ENCODE data around the gene FSTL1. TPM values are rescaled to one million over a fixed set of nuclear protein-coding genes. Genes with fewer than 3 reads are reported as not detected.
A peak's percentile ranks its signal among the peaks of the same experiment; 100 is the strongest.

Gene FSTL1, protein sequence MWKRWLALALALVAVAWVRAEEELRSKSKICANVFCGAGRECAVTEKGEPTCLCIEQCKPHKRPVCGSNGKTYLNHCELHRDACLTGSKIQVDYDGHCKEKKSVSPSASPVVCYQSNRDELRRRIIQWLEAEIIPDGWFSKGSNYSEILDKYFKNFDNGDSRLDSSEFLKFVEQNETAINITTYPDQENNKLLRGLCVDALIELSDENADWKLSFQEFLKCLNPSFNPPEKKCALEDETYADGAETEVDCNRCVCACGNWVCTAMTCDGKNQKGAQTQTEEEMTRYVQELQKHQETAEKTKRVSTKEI
- 1,082 TPM for total RNA-seq (ENCODE audit: insufficient read depth, low replicate concordance)

DNA sequence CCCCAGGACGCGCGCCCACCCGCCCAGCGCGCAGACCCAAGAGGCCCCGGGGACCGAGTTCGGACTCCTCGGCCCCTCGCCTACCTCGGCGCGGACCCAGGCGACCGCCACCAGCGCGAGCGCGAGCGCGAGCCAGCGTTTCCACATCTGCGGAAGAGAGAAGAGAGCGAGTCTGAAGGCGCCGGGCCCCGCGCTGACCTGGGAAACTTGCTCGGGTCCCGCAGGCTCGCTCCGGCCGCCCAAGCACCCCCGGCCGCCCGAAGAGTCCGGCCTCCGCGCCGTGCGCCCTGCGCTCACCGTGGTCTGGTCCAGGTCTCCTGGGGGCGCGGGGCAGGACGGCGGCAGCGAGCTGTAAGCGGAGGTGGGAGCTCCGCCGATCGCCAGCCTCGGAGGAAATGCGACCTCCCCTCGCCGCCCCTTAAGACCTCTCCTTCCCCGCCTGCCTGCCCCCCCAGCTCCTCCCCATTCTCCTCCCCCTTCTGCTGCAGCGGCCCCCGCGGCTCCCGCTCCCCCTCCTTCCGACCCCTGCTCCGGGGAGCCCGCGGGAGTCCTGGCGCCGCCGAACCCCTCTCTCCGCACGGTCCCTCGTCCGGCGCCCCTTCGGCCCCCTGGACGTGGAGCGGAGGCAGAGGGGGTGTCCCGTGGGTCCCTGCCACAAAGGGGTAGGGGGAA is at the start of gene FSTL1:
Gene FSTL1 (minus strand): TSS at position 393 of the 672 bp plus-strand sequence. CDS start 246 bp downstream, at position 147.
- peak; percentile 84 for DNase-seq (ENCODE audit: low spot score)

DNA sequence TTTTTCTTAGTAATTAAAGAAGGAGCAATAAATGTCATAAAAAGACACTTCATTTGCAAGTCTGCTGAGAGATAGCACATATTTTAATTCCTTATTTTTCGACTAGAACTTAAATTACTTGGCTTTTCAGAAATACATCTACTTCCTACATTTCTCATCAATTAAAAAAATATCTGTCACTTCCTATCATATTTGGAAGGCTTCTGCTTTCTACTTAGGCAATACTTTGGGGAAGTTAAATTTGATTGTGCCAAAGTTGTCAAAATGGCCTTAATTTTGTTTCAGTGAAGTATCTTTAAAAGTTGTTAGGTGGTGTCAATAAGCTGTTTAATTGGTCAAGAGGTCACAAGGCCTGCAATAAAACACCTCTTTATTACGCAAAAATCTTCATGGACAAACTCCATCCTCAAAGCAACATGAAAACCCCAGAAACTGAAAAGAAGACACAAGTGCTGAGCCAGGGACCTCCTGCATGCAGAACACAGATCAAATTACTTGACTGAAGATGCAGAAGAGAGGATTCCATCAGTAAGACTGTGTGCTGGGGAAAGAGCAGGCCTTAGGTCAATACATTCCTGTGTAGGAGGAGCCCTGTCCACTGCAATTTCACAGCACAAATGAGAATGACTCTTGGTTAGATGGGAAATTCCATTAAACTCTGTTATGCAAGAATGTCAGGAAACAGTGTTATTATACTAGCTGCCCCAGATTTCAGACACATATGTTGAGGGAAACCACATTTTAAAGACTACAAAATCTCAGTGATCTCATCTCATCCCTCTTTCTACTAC is 48.0 kb upstream of the FSTL1 start:
- DNase-seq (ENCODE audit: low spot score): peak; percentile 92

DNA sequence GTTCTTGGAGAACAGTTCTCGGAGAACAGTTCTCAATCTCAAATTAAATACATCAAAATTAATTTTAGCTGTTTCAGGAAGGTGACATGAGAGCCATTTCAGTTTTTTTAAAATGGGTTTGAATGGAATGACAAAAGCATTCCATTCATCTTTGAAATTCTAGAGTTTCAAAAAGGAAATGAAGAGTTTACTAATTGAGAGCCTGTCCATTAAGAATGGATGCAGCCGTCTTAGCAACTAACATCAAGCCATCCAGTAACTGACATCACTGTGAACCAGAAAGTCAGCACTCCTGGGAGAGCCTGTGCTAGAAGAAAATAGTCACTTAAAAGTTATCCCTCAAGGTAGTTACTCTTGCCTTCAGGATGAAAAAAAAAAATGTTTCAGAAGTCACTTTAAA is 47.0 kb upstream of the FSTL1 start:
- no peak for DNase-seq (ENCODE audit: low spot score)

DNA sequence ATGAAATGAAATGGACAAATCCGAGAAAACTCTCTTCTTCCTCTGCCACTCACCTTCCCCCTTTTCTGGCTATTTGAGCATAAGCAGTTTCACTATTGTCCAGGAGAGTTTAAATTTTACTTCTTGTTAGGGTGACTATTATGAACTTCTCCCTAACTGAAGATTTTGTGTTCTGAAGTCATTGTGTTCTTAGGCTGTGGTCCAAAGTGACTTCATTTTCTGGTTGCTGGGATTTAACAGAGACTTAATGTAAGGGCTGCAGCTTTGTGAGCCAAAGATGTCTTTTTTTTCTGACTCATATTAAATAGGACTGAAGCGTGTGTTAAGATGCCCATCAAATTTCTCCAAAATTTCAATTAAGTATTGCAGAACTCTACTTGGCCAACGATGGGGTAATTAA is 46.5 kb upstream of the FSTL1 start:
- DNase-seq (ENCODE audit: low spot score): peak; percentile 90

DNA sequence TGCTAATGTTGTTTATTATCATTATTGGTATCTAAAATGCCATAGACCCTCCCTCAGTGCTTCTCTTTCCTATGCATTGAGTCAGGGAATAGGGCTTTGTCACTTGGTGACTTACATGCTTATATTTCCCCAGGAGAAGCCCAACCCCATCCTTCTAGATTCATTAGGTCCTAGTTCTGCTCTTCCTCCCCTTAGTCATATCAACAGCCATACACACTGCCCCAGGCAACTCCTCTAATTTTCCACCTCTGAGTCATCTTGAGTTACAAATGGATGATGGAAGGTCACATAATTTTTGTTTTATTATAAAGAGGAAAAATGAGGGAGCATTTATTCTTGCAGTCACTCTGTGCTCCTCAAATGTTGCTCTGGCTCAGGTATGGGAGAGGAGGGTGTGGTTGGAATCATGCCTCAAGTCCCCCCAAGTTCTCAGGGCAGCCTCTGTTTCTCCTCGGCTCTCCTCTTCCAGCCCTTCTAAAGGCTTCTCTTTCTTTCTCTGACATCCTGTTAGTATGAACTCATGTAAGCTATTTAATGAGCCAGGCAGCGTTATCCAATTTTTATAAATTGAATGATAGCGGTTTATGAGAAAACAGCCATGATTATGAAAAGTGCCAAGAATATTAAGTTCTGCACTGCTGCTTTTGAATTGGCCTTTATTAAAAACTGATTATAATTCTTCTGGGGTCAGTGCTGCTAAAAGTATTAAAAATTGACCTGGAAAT is 45.6 kb upstream of the FSTL1 start:
- DNase-seq (ENCODE audit: low spot score): peak; percentile 43

DNA sequence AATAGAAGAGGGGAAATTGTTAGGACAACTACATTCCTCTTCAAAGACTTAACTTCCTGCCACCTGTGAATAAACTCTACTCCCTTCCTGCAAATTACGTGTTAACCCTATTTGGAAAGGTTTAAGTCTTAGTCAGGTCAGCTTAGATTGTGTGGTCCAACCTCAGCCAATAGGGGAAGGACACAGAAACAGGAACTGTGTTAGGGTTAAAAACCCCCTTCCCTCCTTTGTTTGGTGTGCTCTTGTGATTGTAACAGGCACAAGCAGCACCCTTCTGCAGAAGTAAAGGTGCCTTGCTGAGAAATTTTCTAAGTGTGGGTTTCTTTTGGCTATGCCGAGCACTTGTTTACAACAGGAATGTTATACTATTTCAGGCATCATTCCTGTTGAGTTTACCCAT is 45.0 kb upstream of the FSTL1 start:
- DNase-seq (ENCODE audit: low spot score): no peak

DNA sequence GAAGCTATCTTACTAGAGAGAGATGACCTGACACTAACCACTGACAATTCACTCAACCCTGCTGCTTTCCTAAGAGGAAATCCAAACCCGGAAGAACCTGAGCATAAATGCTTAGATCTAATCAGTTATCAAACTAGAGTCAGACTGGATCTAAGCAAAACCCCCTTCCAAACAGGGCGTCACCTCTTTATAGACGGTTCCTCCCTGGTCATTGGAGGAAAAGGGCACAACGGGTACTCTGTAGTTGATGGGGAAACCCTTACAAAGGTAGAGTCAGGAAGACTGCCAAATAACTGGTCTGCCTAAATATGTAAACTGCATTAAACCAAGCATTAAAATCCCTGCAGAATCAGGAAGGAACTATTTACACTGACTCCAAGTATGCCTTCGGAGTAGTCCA is 41.3 kb upstream of the FSTL1 start:
- no peak for DNase-seq (ENCODE audit: low spot score)

DNA sequence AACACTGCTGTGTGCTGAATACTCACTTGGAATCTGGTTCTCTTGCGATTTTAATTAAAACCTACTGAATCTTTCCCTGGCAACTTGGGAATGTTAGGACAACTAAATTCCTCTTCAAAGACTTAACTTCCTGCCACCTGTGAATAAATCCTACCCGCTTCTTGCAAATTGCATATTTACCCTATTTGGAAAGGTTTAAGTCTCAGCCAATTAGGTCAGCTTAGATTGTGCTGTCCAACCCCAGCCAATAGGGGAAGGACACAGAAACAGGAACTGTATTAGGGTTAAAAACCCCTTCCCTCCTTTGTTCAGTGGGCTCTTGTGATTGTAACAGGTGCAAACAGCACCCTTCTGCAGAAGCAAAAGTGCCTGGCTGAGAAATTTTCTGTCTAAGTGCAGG is 38.6 kb upstream of the FSTL1 start:
- DNase-seq (ENCODE audit: low spot score): no peak

DNA sequence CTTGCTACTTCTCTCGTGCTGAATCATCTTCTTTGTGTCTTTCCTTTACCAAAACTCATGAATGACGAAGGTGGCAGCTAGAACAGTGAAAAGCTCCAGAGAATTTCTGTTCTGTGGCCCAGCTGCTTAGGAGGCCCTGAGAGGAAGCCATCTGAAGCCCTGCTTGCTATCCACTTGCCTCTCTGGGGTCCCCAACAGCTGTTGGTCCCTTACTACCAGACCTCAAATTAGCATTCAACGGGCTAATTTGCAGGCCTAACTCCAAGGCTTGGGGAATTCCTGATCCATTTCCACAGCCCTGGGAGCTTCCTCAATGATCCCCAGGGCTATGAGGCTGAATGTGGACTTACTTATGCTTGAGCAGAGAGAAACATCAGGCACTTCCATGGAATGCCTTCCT is 37.5 kb upstream of the FSTL1 start:
- DNase-seq (ENCODE audit: low spot score): no peak

DNA sequence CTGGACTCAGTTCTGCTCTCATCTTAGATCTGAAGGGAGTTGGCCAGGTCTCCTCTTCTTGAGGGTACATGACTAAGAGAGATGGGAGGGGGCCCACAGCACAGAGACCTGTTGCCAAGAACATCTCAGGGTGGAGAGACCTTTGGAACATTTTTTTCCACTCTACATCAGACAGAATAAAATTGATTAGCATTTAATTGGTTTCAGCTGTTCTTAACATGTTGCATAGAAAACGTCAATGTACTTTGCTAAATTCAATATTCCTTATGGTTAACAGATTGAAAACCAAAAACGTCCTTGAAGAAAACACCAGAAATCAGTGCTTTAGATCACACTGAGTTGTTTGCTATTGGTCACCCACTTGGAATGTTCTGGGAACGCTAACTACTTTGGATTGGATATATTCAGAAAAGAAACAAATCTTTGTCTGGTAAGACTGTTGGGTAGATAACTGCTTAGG is 36.4 kb upstream of the FSTL1 start:
- DNase-seq (ENCODE audit: low spot score): peak; percentile 30

DNA sequence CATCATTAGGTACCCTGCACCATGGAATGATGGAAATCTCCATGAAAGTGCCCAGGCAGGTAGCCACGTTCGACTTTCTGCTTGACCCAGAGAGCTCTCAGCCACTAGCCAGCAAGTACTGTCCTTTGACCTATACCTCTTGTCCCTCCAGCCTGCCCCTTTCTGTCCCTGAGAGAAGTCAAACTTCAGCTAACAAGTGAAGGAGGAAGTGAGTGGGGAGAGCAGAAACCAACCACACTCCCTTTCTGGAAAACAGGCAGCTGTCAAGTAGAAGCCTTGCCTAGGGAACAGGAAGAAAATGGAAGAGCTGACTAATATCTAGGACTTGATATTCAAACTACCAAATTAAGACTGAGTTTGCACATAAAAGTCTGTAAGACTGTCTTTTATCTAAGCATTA is 30.3 kb upstream of the FSTL1 start:
- no peak for DNase-seq (ENCODE audit: low spot score)

DNA sequence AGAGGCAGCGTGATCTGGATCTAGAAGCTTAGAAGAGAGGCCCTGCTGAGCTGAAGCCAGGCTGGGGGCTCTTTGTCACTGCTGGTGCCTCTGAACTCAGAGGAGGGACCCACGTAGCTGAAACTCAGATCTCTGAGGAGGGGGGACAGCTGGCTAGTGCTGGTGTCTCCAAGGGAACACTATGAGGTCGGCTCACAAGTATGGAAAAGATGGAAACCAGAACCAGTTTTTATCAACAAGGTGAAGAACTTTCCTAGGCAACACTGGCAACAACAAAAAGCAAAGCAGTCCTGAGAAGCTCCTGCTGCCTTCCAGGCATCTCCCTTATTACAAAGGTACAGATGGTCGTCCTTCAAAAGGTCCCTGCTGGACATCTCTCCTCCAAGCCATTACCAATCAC is 27.0 kb upstream of the FSTL1 start:
- no peak for DNase-seq (ENCODE audit: low spot score)

DNA sequence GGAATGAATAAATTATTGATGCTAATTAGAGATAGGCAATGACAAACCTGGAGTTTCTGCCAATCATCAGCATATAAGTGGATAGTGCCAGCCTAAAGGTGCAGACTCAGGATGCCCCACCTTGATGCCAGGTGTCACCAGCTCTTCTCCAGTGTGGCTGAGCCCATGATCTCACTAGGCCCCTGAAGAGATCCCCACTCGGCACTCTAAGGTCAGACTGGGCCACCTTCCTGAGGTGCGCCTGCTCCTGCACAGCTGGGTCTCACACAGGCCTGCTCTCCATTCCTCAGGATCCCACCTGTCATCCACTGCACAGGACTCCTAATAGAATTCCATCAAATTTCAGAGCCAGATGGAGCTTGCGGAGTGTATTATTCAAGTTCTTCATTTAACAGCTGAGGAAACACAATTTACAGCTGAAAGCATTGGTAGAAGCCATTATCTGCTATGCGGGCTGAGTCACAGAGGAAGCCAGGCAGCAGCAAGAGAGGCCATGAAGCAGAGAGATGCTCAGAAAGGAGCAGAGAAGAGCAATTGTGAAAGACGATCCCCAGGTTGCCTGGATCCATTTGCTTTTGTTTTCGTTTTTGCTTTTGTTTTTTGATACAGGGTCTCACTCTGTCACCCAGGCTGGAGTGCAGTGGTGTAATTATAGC is 25.1 kb upstream of the FSTL1 start:
- DNase-seq (ENCODE audit: low spot score): peak; percentile 24

DNA sequence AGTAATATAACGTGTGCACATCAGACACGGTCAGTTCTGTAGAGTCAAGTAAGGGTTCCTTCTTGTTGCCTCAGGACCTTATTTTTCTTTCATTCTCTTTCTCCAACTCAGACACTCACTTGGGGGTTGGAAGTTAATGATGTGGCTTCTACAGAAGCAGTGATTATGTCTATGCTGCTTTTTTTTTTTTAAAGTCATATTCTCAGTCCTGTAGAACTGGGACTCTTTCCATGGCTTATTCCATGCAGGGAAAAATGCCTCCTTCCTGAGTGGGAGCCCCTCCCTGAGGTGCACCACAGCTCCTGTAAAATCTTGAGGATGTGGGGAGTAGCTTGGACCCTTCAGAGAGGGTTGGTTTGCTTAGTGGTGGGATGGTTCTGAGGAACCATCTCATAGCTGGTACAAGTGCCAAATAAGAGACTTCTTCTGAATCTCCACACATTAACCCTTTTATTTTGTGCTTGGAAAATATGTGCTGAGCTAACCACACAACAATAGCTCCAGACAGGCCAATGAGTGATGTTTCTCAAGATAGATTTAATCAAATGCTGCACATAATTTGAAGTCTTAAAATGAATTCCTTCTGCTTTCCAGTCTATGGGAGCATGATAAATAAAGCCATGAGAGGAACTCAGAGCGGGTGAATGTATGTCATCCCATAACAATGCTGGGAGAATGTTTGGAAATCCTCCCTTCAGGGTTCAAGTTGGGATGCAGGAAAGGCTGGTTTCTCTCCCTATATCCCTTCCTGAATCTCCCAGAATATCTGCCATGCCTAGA is 23.3 kb upstream of the FSTL1 start:
- DNase-seq (ENCODE audit: low spot score): no peak

DNA sequence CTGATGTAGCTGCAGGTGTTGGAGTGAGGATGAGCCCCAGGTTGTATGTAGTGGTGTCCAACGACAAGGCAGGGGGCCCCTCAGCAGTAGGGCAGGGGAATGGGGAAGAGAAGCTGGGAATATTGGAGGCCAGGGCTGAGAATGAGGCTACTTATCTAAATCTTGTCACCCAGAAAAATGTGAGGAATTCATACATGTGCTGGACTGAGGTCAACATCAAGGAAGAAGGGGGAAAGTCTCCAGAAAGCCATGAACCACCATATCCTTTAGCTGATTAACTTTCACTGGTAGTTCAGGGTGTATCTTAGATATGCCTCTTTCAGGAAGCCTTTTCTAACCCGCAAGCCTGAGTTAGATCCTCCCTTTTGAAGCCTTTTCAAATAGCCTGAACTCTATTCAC is 22.6 kb upstream of the FSTL1 start:
- DNase-seq (ENCODE audit: low spot score): no peak

DNA sequence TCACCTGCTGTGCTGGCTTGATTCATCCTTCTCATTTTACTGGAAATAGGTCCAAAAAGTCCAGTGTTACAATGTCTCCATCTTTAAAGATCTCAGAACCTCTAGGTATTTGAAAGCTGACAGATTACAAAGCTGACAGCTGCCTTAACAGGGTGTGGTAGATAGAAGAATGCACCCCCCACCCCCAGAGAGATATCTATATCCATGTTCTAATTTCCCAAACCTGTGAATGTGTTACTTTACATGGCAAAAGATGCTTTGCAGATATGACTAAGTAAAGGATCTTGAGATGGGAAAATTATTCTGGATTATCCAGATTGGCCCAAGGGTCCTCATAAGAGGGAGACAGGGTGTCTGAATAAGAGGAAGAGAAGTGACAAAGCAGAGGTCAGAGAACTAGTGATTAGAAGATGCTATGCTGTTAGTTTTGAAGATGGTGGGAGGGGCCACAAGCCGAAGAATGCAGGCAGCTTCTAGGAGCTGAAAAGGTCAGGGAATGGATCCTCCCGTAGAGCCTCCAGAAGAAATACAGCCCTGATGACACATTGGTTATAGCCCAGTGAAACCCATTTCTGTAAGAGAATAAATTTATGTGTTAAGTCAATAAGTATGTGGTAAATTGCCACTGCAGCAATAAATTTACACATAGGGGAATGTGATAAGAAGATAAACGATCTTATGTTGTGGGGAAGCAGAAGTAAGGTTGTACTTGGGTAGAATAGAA is 21.5 kb upstream of the FSTL1 start:
- no peak for DNase-seq (ENCODE audit: low spot score)

DNA sequence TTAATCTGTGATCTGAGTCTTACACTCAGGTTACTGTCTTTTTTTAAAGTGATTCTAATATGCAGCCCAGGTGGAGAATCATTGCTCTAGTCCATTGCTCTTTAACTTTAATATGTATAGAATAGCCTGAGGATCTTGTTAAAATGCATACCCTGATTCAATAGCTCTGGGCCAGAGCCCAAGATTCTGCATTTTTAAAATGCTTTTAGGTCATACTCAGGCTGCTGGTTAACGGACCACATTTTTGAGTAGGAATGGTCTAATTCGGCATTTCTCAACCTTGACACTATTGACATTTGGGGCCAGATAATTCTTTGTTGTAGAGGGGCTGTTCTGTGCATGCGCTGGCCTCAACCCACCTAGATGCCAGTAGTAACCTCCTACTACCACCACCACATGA is 20.9 kb upstream of the FSTL1 start:
- peak; percentile 38 for DNase-seq (ENCODE audit: low spot score)

DNA sequence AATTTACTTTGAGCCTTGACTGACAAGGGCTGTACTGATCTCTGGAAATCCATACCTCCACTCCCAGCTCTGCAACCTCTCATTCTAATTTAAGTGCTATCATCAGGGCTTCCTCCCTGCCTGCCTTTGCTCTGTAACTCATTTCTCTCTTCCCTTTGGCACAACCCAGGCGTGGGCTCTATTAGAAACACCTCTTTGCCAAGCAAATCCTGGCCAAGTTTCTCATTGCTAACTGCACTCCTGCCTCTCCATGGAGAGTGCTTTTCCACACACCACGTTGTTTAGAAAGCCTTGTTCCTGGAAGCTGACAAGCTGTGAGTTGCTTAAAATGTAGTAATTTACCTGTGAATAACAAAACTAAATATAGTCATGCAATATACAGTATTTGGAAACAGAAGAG is 20.1 kb upstream of the FSTL1 start:
- DNase-seq (ENCODE audit: low spot score): peak; percentile 12

DNA sequence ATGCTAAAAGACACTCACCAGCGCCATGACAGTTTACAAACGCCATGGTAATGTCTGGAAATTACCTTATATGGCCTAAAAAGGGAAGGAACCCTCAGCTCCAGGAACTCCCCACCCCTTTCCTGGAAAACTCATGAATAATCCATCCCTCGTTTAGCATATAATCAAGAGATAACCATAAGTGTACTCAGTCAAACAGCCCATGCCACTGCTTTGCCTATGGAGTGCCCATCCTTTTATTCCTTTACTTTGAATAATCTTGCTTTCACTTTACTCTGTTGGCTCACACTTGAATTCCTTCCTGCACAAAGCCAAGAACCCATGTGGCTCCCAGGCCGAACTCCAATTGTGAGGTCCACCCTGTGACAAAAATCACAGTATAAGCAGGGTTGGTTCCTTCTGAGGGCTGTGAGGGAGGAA is 19.1 kb upstream of the FSTL1 start:
- DNase-seq (ENCODE audit: low spot score): no peak

DNA sequence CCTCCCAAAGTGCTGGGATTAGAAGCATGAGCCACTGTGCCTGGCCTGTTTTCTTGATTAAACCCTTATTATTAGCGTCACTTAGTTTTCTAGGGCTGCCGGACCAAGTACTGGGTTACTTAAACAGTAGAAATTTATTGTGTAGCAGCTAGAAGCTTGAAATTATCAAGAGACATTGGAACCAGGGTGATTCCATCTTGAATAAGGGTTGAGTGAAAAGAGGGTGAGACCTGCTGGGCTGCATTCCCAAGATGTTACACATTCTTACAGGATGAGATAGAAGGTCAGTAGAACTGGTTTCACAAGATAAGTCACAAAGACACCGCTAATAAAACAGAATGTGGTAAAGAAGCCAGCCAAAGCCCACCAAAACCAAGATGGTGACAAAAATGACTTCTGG is 18.6 kb upstream of the FSTL1 start:
- DNase-seq (ENCODE audit: low spot score): peak; percentile 56

Data from umbilical cord (tissue), 2 donors.